UCSD-AML1 (cell line): Measurements from ENCODE around the gene KRTAP16-1.
"Not testable (repeated sequence)": the region's sequence is repeated elsewhere in the genome, so short reads cannot be mapped to it uniquely, and the experiment has no call there.

Source experiments
- DNase-seq: peaks from one replicate; lab custom pipeline; 2025; ENCODE audit not compliant: unreplicated experiment; lab: John Stamatoyannopoulos, UW

KRTAP16-1 gene

DNA sequence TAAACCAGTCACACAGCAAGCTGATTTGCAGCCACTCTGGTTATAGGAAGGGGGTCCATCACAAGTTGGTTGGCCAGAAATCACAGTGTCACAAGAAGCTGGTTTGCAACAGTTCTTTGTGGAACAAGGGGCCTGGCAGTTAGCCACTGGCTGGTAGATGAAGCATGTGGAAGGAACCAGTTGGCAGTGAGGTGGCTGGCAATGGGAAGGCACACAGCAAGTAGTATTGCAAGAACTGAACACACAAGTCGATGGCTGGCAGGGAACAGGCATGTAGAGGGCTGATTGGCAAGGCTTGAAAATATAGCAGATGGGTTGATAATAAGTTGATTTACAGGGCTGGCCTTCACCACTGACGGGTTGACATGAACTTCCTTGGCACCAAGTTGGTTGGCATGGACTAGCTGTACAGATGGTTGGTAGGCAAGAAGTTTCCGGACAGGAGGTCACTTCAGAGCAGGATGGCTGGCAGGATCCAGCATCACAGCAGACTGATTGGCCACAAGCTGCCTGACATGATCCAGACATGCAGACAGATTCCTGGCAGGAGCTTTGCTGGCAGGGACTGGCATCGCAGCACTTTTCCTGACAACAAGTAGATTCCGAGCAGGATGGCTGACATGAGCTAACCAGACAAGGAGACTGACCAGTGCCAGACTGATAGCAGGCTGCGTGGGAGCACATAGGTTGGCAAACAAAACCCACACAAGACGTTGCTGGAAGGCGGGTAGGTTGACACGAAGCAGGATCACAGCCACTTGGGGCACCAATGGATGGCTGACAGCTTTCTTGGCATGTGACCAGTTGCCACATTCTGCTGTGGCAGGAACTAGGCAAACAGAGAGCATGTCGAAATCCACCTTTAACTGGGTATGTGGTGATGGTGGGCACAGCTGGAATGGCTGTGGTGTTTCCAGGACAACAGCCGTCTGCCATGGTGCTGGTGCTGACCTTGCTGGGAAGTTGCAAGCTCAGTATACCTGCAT lies 6.9 kb downstream of the KRTAP16-1 start, which contains the start of gene KRTAP29-1:
TSS of gene KRTAP29-1 (minus strand) at position 936 of the 986 bp plus-strand sequence. CDS start at position 936, 0 bp downstream.
- DNase-seq = no peak

DNA sequence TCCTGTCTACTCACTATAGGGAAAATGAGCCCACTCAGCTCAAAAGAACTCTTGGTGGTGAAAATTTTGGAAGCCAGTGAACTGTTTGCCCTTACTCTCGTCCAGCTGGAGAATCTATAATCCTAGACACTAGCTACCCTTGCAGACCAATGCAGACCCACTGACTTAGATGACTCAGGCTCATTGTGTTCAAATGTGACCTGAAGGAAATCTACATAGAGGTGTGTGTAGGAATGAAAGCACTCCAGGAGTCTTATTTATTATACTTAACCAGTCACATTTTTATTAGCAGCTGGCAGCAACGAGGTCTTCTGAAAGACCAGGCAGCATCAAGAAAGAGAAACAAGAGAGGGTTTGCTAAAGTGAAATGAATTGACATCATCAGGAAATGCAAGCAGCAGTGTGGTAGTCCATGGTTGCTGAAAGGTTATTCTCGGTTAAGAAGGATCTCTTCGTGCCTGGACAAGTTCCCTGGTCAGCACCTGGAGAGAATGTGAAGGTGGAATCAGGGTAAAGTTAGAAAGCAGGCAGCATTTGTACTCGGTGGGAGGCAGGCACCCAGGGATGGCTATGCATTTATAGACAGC lies 7.8 kb downstream of the KRTAP16-1 start:
- DNase-seq = no peak

DNA sequence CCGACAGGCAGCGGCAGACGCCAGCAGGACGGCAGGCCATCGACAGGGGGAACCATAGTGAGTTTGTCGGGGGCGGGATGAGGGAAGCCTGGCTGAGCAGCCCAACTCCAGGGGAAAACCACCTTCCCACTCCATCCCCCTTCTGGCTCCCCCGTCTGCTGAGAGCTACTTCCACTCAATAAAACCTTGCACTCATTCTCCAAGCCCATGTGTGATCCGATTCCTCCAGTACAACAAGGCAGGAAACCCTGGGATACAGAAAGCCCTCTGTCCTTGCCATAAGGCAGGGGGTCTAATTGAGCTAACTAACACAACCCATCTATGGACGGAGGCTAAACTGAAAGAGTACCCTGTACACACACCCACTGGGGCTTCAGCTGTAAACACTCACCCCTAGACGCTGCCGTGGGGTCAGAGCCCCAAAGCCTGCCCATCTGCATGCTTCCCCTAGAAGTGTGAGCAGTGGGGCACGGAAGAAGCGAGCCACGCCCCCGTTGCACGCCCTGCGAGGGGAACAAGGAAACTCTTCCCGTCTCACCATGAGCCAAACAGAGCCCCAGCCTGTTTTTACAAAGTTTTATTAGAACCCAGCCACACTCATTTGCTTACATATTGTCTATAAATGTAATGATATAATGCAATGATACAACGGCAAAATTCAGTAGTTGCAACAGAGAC lies 10.5 kb downstream of the KRTAP16-1 start:
- DNase-seq = no peak

DNA sequence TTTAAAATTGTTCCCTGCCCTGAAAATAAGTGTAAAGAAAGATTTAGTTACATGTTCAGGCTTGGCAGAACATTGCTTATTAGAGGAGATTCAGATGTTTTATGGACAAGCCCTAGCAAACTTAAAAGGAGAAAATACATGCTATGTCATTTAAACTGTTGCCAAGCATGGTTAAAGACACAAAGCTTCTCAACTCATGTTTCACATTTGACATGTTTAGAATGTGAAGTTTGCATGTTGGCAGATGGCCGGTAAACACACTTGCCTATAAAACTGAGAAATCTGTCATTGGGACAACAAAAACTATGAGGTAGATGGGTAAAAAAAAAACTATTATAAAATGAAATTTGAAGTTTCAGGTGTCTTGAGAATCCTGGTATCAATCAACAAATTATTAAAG lies 12.3 kb downstream of the KRTAP16-1 start:
- DNase-seq = no peak

DNA sequence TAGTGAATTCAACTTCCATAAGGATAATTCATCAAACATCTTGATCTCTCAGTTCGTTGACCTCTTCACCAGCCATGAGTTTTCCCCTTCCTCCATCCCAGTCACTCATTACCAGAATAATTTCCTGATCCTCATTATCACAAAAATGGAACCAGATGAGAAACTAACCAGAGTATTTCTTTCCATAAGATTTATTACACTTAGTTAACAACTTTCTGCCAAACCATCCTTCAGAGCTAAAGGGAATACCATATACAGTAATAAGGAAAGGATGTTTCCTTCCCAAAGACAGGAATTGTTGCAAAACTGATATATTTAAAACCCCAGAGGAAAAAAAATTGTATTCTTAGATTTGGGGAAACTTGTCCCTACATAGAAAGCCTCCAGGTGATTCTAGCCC lies 15.1 kb downstream of the KRTAP16-1 start:
- no peak for DNase-seq

DNA sequence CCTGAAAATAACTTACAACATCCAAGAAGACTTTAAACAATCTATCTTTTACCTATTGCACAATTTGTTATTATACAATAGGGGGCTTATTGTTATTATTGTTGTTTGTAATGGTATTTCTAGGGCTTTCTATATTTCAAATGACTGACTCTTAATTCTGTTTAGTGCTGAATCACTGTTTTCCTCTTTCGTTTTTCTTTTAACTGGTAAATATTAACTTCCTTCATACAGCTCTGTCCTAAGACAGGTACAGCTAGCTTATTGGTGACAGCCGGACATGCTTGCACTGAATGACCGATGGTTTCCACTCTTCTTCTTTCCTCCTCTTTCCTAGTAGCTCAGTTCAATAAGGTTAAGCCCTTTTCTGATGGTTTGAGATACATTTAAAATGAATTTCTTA lies 22.1 kb downstream of the KRTAP16-1 start:
- no peak for DNase-seq

DNA sequence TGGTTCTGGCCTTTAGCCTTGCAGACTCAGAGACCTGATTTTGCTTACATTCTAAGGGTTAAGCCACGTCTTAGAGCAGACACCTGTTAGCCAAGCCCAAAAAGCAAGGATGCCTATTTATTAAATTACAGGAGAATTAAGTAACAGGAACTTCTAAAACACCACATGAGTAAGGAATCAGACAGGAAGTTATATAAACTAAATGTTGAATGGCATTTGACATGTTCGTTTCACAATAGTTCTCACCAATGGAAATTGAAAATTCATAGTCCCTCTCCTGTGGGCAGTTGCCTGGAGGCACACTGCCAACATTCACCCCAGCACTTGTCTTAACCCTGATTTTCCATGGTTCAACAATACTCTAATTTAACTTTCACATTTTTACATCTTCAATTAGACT lies 24.6 kb downstream of the KRTAP16-1 start:
- no peak for DNase-seq

DNA sequence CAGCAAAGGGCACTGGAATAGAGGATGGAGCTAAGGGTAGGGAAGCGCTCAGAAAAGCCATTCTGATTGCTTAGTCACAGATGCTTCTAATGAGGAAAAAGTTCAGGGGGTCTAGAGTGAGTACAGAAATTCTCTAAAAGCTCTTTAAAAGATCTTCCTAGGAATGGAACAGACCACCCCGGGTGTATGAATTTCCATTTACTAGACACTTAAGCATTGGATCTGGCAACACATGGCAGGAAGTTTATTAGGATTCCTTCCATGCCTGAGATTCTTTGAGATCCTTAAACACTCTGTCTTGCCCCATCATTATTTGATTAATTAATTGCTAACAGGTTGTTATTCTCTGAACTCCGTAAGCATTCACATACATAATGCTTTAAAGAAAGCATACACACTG lies 25.1 kb downstream of the KRTAP16-1 start:
- no peak for DNase-seq

DNA sequence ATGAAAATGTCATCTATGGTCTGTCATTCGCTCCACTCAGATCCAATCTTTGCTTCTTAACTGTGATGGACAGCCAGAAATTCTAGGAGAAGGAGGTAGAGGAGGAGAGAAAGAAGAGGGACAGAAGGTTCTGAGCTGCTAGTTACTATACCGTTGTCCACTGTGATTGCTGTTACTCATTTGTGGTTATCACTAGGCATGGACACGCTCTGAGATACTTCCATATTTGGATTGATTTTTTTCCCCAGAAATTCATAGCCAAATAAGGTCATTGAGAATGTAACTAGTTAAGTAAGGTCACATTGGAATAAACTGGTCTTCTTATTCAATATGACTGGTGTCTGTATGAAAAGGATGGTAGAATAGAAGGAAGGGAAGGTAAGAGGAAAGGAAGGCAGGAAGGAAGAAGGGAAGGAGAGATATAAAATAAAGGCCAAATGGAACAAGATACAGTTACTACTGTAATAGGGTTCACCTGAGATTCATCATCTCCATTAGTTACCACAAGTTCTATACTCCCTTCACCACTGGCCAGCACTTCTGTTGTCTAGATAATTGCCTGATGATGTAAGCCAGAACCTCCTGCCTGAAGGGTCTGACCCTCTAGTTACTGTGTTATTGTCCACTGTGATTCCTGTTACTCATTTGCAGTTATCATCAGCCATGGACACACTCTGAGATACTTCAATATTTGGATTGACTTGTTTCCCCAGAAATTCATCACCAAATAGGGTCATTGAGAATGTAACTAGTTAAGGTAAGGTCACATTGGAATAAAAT lies 30.7 kb downstream of the KRTAP16-1 start:
- no peak for DNase-seq

DNA sequence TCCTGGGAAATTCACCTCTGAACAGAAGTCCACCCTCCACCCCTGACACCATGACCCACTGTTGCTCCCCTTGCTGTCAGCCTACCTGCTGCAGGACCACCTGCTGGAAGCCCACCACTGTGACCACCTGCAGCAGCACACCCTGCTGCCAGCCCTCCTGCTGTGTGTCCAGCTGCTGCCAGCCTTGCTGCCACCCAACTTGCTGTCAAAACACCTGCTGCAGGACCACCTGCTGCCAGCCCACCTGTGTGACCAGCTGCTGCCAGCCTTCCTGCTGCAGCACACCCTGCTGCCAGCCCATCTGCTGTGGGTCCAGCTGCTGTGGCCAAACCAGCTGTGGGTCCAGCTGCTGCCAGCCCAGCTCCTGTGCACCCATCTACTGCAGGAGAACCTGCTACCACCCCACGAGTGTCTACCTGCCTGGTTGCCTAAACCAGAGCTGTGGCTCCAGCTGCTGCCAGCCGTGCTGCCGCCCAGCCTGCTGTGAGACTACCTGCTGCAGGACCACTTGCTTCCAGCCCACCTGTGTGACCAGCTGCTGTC lies 33.4 kb downstream of the KRTAP16-1 start, which contains the start of gene KRTAP9-7:
TSS of gene KRTAP9-7 (plus strand) at position 51 of the 543 bp plus-strand sequence. CDS start at position 51, 0 bp downstream.
- not testable (repeated sequence) for DNase-seq

DNA sequence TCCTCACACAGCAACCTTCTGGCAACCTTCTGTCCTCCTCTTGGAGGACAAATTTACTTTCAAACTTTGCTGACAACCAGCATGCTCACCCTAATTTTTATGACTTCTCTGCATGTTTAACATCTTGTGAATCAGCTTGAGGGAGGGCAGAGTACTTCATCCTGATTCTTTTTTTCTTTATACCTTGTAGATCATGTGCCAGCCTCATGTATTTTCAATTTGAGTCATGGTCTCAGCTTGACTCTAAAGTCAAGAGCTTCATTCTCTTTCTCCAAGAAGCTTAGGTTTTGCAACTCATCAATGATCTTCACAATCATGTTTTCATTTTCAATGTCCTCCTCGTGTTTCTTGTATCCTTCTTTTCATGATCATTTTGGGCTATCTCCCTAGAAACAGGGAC lies 37.3 kb downstream of the KRTAP16-1 start:
- DNase-seq = no peak

DNA sequence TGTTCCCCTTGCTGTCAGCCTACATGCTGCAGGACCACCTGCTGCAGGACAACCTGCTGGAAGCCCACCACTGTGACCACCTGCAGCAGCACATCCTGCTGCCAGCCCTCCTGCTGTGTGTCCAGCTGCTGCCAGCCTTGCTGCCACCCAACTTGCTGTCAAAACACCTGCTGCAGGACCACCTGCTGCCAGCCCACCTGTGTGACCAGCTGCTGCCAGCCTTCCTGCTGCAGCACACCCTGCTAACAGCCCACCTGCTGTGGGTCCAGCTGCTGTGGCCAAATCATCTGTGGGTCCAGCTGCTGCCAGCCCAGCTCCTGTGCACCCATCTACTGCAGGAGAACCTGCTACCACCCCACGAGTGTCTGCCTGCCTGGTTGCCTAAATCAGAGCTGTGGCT lies 37.8 kb downstream of the KRTAP16-1 start:
- DNase-seq = not testable (repeated sequence)

DNA sequence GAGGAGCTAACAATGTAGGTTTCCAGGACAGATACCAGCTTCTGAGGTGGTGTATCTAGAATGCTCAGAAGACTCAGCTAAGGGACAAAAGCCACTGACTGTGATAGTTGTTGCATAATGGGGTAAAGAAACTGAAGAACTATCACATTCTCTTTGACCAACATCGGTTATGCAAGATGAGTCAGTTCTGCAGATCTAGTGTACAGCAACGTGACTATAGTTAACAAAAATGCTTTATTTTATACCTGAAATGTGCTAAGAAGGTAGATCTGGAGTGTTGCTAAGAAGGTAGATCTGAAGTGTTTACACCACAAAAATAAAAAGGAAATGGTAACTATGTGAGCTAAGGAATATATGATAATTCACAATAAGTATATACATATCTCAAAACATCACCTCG lies 41.4 kb downstream of the KRTAP16-1 start:
- DNase-seq = no peak

DNA sequence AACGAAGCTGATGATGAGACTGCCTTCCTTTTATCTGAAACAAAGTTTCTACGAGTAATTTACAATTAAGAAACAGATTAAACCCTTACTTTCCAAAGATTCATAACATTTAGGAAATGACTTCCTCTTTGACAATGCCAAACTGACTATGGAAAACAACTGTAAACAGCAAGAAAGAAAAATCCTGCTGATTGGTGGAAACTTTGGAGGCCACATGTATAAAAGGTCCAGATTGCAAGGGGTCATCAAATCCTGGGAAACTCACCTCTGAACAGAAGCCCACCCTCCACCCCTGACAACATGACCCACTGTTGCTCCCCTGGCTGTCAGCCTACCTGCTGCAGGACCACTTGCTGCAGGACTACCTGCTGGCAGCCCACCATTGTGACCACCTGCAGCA lies 44.0 kb downstream of the KRTAP16-1 start, which contains the start of gene KRTAP9-6:
TSS of gene KRTAP9-6 (plus strand) at position 301 of the 400 bp plus-strand sequence. CDS start at position 301, 0 bp downstream.
- DNase-seq = no peak

DNA sequence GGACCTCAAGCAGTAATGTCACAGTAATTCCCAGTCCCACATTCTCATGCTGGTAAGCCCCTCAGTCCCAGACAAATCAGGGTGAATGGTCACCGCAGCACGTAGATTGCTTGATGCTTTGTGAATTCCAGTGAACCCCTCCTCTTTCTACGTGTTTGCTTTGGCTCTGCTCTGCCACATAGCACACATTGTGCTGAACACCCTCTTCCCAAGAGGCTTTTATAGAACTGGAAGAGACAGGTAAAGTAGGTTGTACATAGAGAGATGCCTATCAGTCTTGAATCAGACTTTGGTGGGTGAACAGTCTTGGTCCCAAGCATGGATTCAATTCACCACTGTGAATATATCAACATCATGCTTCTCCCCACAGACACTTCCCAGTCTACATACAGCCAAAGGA lies 44.5 kb downstream of the KRTAP16-1 start:
- DNase-seq = no peak

DNA sequence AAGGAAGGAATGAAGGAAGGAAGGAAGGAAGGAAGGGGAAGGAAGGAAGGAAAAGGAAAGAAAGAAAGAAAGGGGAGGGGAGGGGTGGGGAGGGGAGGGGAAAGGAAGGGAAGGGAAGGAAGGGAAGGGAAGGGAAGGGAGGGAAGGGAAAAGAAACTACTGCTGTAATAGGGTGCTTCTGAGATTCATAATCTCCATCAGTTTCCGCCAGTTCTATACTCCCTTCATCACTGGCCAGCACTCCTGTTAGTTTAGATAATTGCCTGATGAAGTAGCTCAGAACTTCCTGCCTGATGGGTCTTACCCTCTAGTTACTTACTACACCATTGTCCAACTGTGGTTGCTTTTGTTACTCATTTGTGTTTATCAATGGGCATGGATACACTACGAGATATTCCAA lies 45.9 kb downstream of the KRTAP16-1 start:
- no peak for DNase-seq

DNA sequence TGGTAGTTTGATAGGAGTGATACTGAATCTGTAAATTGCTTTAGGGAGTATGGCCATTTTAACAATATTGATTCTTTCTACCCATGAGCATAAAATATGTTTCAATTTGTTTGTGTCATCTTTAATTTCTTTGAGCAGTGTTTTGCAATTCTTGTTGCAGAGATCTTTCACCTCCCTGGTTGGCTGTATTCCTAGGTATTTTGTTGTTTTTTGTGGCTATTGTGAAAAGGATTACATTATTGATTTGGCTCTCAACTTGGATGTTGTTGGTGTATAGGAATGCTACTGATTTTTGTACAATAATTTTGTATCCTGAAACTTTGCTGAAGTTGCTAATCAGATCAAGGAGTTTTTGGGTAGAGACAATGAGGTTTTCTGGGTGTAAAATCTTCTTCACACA lies 50.7 kb downstream of the KRTAP16-1 start:
- DNase-seq = no peak
